ENCODE results near the gene APOA5.
"Not testable (repeated sequence)": the region's sequence is repeated elsewhere in the genome, so short reads cannot be mapped to it uniquely, and the experiment has no call there.

The APOA5 gene

DNA sequence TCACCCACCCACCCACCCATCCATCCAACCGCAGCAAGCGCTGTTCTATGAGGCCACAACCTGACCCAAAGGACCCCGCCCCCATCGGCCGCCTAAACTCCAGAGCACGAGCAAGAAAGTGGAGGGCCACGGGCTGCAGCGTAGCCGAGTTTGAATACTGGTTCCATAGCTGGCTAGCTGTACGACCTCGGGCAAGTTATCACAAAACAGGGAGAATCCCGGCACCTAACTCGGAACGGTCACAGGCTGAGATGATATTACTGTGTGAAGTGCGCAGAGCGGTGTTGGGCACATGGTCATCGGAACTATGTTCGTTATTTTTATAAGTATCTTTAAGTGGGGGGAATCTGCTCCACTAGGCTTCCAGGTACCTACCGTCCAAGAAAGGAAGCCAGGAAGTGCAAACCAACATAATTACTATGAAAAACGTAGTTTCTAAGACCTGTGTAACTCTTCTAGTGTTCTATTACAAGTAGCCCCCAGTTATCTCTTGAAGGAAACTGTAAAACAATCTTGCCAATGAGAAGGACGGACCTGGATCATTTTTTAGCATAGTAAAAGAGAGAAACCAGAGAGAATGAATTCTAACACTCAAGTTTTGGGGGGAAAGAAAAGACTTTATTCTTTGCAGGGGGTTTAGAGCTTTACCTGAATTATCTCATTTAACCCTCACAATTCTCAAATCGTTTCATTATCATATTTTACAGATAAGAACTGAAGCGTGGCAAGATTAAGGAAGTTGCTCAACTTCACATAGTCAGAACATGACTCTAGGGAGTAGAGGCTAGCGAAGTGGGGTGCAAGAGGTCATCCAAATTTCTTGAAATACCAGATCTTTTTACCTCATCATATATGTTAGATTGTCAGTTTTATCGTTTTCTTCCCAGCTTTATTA, 18.2 kb downstream of the APOA5 start:
- peak overlapping the region; percentile 98 for H3K4me3 ChIP-seq (ENCODE audit: low read depth, low read length)
- TF ChIP-seq, protein P1, sequence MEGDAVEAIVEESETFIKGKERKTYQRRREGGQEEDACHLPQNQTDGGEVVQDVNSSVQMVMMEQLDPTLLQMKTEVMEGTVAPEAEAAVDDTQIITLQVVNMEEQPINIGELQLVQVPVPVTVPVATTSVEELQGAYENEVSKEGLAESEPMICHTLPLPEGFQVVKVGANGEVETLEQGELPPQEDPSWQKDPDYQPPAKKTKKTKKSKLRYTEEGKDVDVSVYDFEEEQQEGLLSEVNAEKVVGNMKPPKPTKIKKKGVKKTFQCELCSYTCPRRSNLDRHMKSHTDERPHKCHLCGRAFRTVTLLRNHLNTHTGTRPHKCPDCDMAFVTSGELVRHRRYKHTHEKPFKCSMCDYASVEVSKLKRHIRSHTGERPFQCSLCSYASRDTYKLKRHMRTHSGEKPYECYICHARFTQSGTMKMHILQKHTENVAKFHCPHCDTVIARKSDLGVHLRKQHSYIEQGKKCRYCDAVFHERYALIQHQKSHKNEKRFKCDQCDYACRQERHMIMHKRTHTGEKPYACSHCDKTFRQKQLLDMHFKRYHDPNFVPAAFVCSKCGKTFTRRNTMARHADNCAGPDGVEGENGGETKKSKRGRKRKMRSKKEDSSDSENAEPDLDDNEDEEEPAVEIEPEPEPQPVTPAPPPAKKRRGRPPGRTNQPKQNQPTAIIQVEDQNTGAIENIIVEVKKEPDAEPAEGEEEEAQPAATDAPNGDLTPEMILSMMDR (IDR thresholded peaks at IDR 0.05; ENCODE audit: insufficient read depth, low read depth, low read length, missing control alignments): no peak
- DNase-seq (ENCODE audit: low read depth): peak; percentile 45

DNA sequence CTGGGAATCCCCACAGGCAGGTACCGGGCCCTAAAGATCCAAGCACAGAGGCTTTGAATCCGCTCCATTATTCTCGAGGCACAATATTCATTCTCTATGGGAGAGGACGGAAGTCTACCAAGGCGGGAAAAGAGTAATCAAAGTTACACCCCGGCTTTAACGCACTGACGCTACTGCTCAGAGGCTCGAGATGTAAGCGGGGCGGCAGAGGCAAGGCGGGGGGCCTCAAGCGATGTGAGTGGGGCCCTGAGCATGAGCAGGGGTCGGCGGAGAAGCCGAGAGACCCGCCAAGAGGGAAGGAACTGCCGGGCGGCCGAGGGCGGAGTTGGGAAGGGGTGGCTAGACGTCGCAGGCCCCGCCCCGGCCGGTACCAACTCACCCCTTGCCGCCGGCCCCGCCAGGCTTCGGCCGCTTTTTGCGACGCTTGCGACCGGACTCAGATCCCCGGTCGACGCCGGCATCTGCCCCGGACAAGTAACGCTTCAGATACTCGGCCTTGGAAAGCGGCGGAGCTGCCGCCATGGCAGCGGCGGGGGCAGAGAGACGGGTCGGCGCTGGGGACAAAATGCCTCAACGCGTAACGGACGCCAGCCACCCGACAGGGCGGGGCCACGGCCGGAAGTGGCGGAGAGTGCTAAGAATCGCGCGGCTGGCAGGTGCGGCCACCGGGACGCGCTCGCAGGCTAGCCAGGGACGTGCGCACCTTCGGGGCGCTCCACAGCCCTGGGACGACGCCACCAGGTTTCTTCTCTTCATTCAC, 19.1 kb downstream of the APOA5 start, which contains the start of gene BUD13:
TSS of gene BUD13 (minus strand) at position 545 of the 760 bp plus-strand sequence. CDS start at position 522, 23 bp downstream.
- TF ChIP-seq, protein P1 (IDR thresholded peaks at IDR 0.05; ENCODE audit: insufficient read depth, low read depth, low read length, missing control alignments): no peak
- H3K4me3 ChIP-seq (ENCODE audit: low read depth, low read length): peak within 1 kb of the TSS; percentile 98
- DNase-seq (ENCODE audit: low read depth): peak; percentile 96

DNA sequence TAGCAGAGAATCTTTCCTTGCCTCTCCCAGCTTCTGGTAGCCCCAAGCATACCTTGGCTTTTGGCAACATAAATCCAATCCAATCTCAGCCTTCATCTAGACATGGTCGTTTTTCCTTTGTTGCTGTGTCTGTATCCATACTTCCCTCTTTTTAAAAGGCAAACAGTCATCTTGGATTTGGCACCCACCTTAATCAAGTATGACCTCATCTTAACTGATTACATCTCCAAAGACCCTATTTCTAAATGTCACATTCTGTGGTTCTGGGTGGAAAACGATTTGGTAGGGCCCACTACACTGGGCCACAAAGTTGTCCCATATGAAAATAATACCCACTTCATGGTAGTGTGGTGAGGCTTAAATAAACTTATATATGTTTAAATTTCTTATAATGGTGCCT, 19.7 kb downstream of the APOA5 start:
- TF ChIP-seq, protein P1 (IDR thresholded peaks at IDR 0.05; ENCODE audit: insufficient read depth, low read depth, low read length, missing control alignments): no peak
- DNase-seq (ENCODE audit: low read depth): no peak
- peak overlapping the region; percentile 98 for H3K4me3 ChIP-seq (ENCODE audit: low read depth, low read length)

DNA sequence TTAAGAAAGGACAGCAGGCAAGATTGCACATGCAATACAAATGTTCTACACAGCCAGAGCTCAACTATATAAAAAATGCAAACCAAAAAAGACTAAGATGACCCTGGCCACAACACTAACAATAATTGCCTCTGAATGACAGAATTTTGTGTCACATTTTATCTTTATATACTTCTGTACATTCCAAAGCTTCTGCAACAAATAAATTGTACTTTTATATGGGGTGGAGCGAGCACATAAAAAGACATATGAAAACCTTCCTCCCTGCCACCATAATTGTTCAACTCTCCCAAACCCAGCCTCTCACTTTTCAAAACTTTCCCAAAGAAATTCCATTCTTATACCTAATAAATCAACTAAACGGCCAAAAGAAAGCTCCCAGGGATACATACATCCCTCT, 29.5 kb downstream of the APOA5 start:
- TF ChIP-seq, protein P1 (IDR thresholded peaks at IDR 0.05; ENCODE audit: insufficient read depth, low read depth, low read length, missing control alignments): no peak
- no peak overlapping the region for H3K4me3 ChIP-seq (ENCODE audit: low read depth, low read length)
- no peak for DNase-seq (ENCODE audit: low read depth)

DNA sequence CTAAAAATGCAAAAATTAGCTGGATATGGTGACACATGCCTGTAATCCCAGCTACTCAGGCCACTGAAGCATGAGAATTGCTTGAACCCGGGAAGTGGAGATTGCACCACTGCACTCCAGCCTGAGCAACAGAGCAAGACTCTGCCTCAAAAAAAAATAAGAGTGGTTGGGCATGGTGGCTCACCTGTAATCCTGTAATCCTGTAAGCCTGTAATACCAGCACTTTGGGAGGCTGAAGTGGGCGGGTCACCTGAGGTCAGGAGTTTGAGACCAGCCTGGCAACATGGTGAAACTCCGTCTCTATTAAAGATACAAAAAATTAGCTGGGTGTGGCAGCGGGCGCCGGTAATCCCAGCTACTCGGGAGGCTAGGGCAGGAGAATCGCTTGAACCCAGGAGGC, 35.6 kb downstream of the APOA5 start:
- H3K4me3 ChIP-seq (ENCODE audit: low read depth, low read length): not testable (repeated sequence)

DNA sequence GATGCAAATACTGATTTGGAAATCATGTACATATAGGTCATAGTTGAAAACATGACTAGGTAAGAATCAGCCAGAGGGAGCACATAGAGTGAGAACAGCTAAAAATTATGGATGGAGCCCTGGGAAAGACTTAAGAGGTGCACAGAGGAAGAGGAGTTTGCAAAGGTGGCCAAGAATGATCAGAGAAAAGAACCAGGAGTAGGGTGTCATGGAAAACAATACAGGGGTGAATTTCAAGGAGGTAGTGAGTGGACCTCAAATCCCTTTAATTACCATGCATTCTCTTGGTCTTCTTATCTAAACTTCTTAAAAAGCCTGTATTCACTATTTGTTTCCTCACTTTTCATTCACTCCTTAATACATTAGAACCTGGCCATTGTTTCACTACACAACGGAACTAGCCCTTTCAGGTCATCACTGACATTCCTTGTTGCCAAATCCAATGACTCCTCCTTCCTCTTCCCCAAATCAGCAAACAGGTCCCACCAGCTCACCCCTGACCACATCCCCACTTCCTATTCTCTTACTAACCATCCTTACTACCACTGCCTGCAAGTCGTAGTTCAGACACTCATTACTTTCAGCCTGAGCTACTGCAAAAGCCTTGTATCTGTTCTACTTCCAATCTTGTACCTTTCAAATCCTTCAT, 41.5 kb downstream of the APOA5 start:
- TF ChIP-seq, protein P1 (IDR thresholded peaks at IDR 0.05; ENCODE audit: insufficient read depth, low read depth, low read length, missing control alignments): no peak
- no peak overlapping the region for H3K4me3 ChIP-seq (ENCODE audit: low read depth, low read length)
- DNase-seq (ENCODE audit: low read depth): no peak

More for the DNA sequence above, 35.6 kb downstream of the APOA5 start:
- DNase-seq (ENCODE audit: low read depth): not testable (repeated sequence)

DNA sequence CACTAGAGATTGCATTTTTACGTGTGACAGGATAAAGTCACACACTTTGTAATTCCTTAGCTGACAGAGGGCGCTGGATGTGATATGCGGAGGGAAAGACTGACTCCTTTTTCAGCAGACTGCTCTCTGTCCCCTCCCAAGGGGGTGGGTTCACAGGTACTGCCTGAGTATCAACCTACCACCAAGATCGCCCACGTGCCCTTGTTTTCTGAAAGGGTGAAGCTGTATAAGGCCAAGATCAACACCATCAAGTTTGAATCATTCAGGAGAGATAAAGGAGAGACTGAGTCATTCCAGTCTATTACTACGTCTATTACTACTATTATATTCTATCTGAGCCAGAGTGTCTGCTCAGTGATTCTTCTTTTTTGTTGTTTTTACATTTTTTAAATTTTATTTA, 49.6 kb downstream of the APOA5 start:
- DNase-seq (ENCODE audit: low read depth): no peak
- TF ChIP-seq, protein P1 (IDR thresholded peaks at IDR 0.05; ENCODE audit: insufficient read depth, low read depth, low read length, missing control alignments): no peak
- H3K4me3 ChIP-seq (ENCODE audit: low read depth, low read length): no peak overlapping the region

Measured in GM12865 (cell line).